Measurements from ENCODE around the gene CMYA5. TPM values are rescaled to one million over a fixed set of nuclear protein-coding genes. Genes with fewer than 3 reads are reported as not detected.
"Not testable (repeated sequence)": the region's sequence is repeated elsewhere in the genome, so short reads cannot be mapped to it uniquely, and the experiment has no call there.

Gene CMYA5
- total RNA-seq, 1 donor from 2014 or later = 9.9 TPM

DNA sequence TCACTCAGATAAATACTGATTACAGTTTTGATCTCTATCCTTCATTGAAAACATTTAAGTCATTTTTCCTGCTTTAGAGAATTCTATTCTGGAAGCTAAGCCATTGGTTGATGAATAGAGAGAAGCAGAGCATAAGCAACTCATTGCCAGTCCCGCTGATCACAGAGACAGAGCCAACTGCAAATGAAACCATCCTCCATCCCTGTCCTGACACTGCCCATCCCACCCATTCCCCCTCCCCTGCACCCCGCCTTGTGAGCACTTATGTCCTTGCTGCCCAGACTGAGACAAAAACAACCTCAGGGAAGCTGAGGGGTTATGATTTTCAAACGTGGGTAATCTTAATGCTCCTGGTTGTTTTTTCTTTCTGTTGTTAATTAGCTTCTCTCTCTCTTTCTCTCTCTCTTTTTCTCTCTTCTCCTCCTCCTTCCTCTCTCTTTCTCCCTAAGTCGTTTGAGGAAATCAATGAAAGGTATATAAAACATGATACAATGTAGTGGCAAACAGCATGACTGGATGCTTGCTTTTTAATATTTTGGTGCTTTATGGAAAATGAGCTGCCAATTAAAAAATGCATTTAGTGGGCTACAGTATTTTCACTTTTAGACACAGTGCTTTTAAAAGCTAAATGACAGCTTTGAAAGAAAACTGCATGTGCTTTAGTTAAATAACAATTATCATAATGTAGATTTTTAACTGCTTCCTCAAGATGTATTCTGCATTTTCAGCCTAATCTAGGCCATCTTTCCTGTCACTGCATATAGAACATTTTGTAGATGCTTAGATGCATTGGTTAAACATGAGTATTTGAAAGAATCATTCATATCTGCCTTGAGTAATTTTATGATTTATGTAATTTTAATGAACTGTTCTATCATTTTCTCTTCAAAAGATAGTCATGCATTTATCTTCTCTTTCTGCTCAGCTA lies 57.3 kb downstream of the CMYA5 start:
- DNase-seq (ENCODE audit: low spot score) = no peak

DNA sequence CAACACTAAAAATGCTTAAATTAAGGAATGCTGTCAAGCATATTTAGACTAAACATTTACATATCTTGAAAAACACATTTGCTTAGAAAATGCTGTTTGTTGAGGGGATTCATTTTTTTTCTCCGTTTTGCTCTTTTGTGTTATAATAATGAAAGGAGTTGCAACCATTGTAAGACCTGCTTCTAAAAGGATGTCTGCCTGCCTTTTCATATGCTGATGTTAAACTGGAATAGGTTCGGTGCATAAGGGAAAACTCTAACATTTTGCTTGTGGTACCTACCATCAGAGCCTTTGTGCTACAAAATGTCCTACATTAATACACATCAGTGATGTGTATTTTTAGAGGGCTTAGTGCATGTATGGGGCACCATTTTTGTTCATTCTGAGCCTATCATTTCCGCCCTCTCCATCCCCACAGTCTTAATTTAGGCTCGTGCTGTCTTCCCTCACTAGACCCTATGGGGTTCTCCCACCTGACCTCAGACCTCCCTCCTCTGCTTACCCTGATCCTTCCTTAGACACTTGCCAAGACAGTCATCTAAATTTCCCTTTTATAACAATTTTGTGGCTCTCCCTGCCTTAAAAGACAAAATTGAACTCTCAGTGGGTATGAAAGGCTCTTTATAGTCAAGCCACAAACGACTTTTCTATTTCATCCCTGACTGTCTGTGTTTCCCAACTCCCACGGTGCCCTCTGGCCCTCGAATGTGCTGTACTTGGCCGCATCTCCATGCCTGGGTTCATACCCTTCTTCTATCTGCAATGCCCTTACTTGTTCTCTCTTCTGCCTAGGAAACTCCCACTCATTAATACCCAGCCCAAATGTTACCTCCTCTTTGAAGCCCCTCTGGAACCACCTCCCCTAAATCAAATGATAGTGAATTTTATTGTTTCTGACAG lies 61.2 kb downstream of the CMYA5 start:
- DNase-seq (ENCODE audit: low spot score) = no peak

DNA sequence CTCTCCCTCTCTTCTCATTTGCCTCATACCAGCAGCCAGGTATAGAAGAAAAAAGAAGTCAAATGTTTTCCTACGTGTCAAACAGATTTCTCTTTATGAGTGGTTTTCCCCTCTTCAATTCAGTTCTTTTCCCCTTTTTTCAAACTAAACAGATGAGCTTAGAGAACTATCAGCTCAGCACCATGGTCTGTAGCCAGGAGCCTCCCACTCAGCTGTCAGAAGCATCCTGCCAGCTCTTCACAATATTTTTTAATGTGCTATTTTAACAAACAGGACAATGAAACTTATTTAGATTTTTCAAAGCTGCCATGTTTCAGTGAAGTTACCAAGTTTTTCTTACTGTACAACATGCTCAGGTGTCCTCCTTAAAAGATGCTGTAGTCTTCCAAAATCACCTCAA lies 63.5 kb downstream of the CMYA5 start:
- DNase-seq (ENCODE audit: low spot score) = no peak

DNA sequence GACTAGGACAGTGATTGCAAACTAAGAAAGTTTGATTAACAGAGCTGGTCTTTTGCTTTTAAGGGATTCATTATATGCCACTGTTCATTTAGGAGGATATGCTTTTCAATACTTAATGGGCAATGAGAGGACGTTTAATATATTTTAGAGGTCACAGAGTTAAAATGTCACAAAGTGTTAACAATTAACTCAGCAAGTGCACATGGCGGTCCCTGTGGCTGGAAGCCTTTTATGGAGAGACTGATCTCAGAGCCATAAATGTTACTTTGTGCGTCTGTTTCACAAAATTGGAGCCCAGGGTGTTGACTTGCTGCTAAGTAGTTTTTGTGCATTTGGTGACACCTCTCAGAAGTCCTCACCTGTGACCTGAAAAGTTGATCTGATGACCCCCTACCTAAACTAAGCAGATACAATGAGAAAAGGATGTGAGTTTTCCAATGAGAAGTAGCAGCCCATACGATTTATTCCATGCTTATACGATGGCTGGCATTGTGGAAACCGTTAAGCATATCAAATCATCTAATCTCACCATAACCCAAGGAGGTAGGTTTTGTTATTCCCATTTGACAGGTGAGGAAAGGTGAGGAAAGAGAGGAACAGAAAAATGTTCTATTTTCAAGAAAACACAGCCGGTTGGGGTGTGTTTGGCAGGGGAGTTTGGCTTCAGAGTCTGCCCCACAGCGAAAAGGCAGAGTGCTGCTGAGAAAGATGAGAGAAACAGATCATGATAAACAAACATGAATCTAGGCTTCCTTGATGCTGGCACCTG lies 64.4 kb downstream of the CMYA5 start:
- DNase-seq (ENCODE audit: low spot score) = no peak

DNA sequence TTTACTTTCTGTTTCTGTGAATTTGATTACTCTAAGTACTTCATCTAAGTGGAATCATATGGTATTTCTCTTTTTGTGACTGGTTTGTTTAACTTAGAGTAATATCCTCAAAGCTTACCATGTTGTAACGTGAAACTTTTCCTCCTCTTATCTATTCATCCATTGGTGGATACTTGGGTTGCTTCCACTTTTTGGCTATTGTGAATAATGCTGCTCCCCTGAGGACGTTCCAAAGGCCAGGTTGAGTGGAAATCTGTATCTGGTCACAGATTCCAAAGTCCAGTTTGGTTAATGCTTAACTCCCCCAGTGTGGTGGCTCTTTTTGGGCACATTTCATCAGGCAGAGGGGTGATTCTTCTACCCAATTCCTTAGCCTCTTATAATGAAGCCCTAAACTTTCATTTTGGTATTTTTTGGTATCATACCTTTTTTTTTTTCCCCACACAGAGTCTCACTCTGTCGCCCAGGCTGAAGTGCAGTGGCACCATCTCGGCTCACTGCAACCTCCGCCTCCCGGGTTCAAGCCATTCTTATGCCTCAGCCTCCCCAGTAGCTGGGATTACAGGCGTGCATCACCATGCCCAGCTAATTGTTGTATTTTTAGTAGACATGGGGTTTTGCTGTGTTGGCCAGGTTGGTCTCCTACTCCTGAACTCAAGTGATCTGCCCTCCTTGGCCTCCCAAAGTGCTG lies 65.4 kb downstream of the CMYA5 start:
- no peak for DNase-seq (ENCODE audit: low spot score)

DNA sequence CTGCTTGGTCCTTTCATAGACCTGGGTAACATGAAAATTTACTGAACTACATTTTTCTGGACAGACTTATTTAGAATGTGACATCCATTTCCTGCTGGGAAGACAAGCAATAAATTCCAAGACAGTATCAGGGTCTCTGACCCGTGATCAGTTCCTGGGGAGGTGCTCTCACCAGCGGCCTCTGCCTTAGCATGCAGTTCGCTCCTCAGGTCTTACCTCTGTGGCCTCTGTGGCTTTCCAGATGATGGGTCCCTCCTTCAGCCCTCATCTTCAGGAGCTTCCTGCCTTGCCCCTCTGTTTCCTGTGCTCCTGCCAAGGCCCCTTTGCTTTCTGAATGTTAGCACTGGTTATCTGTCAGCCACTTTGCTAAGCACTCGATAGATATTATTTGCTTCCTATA lies 66.4 kb downstream of the CMYA5 start:
- DNase-seq (ENCODE audit: low spot score) = no peak

DNA sequence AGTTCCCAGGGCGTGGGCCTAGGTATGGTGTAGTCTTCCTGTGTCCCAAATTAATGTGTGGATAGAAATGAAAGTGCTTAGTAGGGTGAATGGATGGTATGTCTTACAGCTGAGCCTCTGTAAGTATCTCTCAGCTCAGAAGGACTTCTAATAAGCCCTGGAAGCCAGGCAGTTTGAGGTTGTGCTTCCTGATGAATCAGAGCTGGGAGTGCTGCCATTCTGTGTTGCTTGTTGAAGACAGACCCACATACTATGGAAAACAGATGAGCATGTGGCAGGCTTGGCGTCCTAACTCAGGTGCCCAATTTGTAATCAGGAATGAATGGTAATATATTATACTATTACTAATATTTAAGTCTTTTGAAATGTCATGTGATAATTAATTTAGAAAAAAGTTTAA lies 69.8 kb downstream of the CMYA5 start:
- peak; percentile 77 for DNase-seq (ENCODE audit: low spot score)

DNA sequence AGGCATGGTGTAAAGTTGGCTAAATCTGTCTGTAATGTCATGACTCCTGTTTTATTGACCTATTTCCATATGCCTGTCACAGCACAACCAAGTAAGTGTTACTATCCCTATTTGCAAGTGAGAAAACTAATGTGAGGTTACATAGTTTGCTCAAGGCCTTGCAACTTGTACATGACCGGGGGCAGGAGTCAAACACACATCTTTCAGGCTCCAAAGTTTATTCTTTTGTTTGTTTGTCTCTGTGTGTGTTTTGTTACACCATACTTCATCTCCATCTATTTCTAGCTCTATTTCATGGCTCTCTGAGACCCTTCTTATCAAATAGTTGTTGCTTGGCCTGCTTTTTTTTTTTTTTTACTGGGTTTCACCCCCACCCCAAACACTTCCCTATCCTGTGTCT lies 70.2 kb downstream of the CMYA5 start:
- no peak for DNase-seq (ENCODE audit: low spot score)

DNA sequence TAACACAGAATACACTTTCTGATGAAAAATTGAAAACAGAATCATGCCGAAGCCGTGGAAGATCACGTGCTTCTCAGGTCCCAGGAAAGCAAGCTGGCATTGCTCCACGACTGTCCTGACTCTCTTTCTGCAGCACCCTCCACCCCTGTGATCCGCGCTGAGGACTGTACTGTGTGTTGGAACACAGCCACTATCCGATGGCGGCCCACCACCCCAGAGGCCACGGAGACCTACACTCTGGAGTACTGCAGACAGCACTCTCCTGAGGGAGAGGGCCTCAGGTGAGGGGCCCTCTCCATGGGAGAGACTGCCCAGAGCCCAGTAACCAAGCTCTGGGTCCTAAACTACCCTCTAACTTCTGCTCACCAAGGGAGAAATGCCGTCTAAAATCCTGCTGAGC lies 73.3 kb downstream of the CMYA5 start:
- DNase-seq (ENCODE audit: low spot score) = no peak

DNA sequence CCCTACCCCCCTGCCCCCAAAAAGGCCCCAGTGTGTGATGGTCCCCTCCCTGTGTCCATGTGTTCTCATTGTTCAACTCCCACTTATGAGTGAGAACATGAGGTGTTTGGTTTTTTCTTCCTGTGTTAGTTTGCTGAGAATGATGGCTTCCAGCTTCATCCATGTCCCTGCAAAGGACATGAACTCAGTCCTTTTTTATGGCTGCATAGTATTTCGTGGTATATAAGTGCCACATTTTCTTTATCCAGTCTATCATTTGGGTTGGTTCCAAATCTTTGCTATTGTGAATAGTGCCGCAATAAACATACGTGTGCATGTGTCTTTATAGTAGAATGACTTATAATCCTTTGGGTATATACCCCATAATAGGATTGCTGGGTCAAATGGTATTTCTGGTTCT lies 74.5 kb downstream of the CMYA5 start:
- not testable (repeated sequence) for DNase-seq (ENCODE audit: low spot score)

DNA sequence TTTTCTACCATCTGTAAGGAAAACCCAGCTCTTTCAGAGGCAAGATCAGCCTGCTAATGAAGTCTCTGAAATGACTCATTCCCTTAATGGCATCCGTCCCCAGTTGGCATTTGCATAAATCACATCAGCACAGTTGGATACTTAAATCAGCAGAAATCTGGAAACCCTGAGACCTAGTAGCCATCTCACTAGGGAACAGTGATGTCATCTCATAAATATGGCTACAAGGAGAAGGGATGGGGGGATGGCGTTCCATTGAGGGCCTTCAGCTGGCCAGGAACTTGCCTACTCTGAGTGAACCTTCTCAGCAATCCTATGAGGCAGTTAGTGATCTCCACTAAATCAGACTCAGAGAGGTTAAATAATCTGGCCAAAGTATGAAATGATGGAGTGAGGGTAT lies 81.8 kb downstream of the CMYA5 start:
- DNase-seq (ENCODE audit: low spot score) = no peak

DNA sequence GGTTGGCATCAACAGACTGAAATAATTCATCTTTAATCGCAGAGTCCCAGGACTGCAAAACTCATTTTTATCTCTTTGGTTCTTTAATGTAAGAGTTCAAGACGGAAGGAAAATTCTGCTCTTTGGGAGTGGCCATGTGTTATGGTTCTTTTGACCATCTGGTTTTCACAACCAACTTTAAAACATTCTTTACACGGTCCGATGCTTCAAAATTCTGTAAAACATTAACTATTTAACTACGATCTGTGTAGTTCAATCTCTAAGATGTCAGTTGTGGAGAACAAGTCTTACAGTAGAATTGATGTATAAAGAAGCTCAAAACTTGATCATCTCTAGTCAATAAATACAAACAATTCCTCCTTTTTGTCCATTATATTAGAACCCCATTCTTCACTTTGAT lies 83.0 kb downstream of the CMYA5 start:
- DNase-seq (ENCODE audit: low spot score) = no peak

DNA sequence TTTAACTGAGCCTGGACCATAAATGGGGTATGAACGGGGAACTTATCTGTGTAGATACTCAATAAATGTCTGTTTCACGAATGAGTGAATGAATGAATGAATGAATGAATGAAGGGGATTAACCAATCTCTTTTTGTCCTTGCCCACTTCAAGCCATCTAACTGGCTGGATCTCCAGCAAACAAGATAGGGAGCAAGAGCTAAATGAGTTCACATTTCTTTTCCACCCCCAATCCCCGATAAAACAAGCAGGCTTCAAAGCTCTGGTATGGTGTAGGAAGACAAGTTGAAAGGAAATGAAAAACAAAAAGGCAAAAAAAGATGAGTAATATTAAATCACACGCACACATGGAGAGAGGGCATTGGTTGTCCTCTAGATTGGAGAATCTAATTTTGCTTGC lies 84.0 kb downstream of the CMYA5 start:
- DNase-seq (ENCODE audit: low spot score) = no peak

DNA sequence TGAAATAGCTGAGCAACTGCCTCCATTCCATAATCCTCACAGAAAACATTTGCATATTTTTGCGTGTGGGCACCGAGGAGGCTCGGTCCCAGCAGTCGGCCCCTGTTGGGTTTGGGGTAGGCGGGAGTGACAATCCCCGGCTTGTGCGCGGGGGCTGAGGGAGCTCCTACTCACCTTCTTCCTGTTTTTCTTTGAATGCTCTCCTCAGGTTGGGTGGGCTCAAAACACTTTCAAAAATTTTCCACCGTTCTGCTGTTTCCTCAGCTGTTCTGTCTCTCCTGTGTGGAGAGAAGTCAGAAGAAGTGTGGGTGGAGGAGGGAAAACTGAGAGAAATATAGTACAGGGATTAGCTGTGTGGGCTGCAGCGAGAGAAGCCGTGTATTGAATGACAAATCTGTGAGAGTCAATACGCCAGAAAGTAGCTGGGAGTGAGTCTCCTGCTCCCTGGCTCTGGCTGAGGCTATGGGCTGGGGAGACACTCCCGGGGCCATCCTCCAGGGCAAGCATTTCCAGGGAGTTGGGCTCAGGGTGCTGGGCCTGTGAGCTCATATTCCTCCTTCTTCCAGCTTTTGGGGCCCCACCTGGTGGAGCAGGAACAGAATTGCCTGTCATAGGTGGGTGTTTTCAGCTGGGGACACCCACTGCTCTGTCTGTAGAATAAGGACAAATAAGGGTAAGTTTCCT lies 84.7 kb downstream of the CMYA5 start:
- DNase-seq (ENCODE audit: low spot score) = no peak

DNA sequence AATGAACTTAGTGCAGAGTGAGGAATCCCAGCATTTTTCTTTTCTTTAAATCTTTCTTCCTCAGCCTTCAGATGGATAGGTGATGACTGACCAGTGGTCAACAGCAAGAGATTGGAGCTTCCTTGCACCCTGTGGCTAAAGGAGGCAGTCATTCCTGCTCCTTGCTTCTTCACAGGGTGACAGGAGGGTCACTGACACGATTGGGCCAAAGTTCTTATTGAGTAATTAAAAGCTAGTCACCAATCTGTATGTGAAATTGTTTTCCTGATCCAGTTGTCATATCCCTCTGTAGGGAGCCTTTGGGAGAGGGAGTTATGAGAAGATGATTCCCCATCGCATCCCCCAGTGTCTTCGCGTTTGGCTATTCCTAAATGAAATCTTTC lies 85.2 kb downstream of the CMYA5 start:
- DNase-seq (ENCODE audit: low spot score) = no peak

DNA sequence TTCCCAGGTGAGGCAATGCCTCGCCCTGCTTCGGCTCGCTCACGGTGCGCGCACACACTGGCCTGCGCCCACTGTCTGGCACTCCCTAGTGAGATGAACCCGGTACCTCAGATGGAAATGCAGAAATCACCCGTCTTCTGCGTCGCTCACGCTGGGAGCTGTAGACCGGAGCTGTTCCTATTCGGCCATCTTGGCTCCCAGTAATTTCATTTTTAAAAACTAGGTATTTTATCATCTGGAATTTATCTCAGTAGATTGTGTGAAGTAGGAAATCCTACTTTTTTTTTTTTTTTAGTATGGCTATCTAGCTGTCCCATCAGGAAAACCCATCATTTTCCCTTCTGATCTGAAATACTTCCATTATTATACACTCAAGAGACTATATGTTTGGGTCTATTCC lies 95.1 kb downstream of the CMYA5 start:
- DNase-seq (ENCODE audit: low spot score) = not testable (repeated sequence)

DNA sequence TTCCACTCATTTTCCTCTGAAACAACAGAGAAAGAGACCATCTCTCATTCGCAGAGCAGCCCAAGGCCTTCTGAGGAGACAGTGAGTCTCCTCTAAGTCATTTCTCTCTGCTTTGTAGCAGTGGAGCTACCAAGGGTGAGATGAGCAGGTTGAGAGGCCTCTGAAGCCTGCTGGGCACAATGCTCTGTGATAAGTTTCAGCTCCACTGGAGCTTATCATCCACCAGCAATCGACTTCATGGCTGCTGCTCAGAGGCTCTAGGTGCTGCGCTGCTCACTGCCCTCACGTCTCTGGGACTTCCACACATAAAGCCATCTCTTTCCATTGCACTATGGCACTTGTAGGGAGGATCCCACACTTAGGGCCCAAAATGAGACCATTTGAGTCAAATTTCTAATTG lies 96.3 kb downstream of the CMYA5 start:
- no peak for DNase-seq (ENCODE audit: low spot score)

DNA sequence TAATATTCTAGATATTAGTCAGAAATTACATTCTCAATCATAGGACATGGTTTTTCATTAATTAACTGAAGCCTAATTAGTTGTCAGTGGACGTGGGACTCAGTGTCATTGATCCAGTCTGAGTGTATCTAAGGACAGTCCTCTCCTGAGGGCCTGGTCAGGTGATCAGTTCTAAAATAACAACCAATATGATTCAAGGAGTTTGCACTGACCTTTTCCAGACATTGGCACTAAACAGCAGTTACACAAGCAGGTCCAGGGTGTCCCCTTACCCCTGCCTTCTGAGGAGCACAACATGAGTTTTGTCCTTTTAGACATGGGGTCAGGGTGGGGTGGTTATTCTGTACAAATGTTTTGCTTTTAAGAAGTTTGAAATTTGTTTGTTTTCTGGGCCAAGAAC lies 97.8 kb downstream of the CMYA5 start:
- DNase-seq (ENCODE audit: low spot score) = no peak

DNA sequence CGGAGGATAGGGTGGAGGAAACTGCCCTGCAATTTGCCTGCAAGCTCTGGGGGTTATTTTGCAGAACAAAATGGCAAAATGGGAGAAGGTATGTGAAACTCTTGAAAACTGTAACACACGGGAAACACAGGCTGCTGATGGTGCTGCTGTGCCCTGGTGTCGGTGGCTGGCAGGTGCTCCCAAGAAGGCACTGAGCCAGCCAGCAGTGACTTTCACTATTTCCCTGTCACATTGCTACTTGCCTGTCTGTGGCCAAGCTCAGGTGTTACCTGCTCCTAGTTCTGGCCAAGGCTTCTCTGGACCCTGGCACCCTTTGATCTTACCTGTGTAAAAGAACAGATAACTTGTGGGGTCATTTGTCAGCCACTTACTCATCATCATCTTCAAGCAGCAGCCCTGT lies 102.2 kb downstream of the CMYA5 start:
- DNase-seq (ENCODE audit: low spot score) = no peak

DNA sequence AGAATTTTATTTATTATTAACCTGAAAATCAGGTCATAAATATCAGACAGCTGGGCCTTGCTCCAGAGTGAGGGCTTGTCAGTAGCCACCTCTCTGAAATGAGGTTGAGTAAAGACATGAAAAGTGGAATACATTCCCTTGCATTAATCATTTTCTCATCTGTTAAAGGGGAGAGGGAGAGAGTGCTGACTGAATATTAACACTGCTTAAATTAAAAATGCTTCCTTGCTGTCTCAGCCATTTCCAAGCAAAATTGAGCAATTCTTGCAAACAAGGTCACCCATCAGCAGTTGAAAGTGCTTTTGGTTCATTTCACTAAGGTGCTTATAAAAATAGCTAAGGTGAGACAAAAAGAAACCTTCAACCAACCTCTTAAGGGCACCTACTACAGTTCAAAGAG lies 102.8 kb downstream of the CMYA5 start:
- no peak for DNase-seq (ENCODE audit: low spot score)

DNA sequence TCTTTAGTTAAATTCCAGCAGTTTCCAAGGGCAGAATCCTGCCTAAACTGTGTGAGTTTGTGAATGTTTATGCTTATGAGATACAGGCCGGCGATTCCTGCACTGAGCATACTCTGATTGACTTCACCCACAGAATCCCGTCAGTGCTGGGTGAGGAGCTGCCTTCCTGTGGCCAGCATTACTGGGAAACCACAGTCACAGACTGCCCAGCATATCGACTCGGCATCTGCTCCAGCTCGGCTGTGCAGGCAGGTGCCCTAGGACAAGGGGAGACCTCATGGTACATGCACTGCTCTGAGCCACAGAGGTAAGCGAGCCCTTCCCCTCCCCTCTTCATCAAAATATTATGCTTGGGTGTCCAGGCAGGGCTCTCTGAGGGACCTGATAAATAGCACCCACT lies 103.7 kb downstream of the CMYA5 start:
- DNase-seq (ENCODE audit: low spot score) = no peak

Data from umbilical cord (tissue), 2 donors.